ENCODE results near the gene CYP2U1. TPM values are rescaled to one million over a fixed set of nuclear protein-coding genes. Genes with fewer than 3 reads are reported as not detected.
A peak's percentile ranks its signal among the peaks of the same experiment; 100 is the strongest.

Gene CYP2U1
- total RNA-seq = 1 to 10 TPM; 1.5 to 1.8 TPM

GRCh38 chr4:107930821-107931774, at the start of gene CYP2U1:
TSS of gene CYP2U1 (plus strand) at chr4:107931549. CDS start at chr4:107931644, 95 bp downstream.
- peaks cover 3% of the 10 kb centered on the region for H3K36me3 Mint-ChIP-seq (ENCODE audit: low read depth)
- DNase-seq = peak; percentile 78
- CTCF ChIA-PET = interaction anchor here (0.7 to 1.4 kb wide), 2 partner anchors 173 to 210 kb away, joined by 3 to 4 read pairs; no protein-coding TSS in a partner anchor
- no peaks in the 10 kb centered on the region for H3K9me3 Mint-ChIP-seq
- no peak within 1 kb of the TSS for H3K27ac Mint-ChIP-seq
- intact Hi-C loops (cut with micrococcal nuclease) = loop anchor here (1.0 to 2.0 kb wide), 5 partner anchors 8 to 689 kb away; partner anchors contain the start of genes HADH, PAPSS1 and RPL34
- H3K27me3 Mint-ChIP-seq (ENCODE audit: low read depth) = no peaks in the 10 kb centered on the region
- peak within 1 kb of the TSS; percentile 83 for H3K4me3 Mint-ChIP-seq
- peaks cover 15% of the 10 kb centered on the region for H3K4me1 Mint-ChIP-seq (ENCODE audit: low read depth)

GRCh38 chr4:107885865-107886264, 45.5 kb upstream of the CYP2U1 start:
- intact Hi-C loops (cut with micrococcal nuclease) = no loop called here
- H3K4me1 Mint-ChIP-seq (ENCODE audit: low read depth) = no peaks in the 10 kb centered on the region
- no peak overlapping the region for H3K4me3 Mint-ChIP-seq
- H3K27me3 Mint-ChIP-seq (ENCODE audit: low read depth) = peaks cover 6% of the 10 kb centered on the region
- CTCF ChIA-PET = no interaction called here
- H3K9me3 Mint-ChIP-seq = peaks cover 10% of the 10 kb centered on the region
- no peaks in the 10 kb centered on the region for H3K36me3 Mint-ChIP-seq (ENCODE audit: low read depth)
- H3K27ac Mint-ChIP-seq = no peak overlapping the region
- DNase-seq = no peak

GRCh38 chr4:107888237-107888636, 43.1 kb upstream of the CYP2U1 start:
- no peak overlapping the region for H3K27ac Mint-ChIP-seq
- H3K27me3 Mint-ChIP-seq (ENCODE audit: low read depth) = peaks cover 3% of the 10 kb centered on the region
- H3K9me3 Mint-ChIP-seq = peaks cover 10% of the 10 kb centered on the region
- no peaks in the 10 kb centered on the region for H3K36me3 Mint-ChIP-seq (ENCODE audit: low read depth)
- H3K4me3 Mint-ChIP-seq = no peak overlapping the region
- no peaks in the 10 kb centered on the region for H3K4me1 Mint-ChIP-seq (ENCODE audit: low read depth)
- intact Hi-C loops (cut with micrococcal nuclease) = no loop called here
- peak; percentile 23 for DNase-seq
- CTCF ChIA-PET = interaction anchor here (0.9 to 1.9 kb wide), 2 partner anchors 25 to 130 kb away, joined by 3 to 4 read pairs; no protein-coding TSS in a partner anchor

GRCh38 chr4:107890779-107891178, 40.6 kb upstream of the CYP2U1 start:
- H3K27ac Mint-ChIP-seq = no peak overlapping the region
- H3K9me3 Mint-ChIP-seq = peaks cover 10% of the 10 kb centered on the region
- no peak overlapping the region for H3K4me3 Mint-ChIP-seq
- no peak for DNase-seq
- intact Hi-C loops (cut with micrococcal nuclease) = no loop called here
- peaks cover 12% of the 10 kb centered on the region for H3K27me3 Mint-ChIP-seq (ENCODE audit: low read depth)
- CTCF ChIA-PET = no interaction called here
- H3K4me1 Mint-ChIP-seq (ENCODE audit: low read depth) = peaks cover 2% of the 10 kb centered on the region
- H3K36me3 Mint-ChIP-seq (ENCODE audit: low read depth) = no peaks in the 10 kb centered on the region

GRCh38 chr4:107891299-107891698, 40.0 kb upstream of the CYP2U1 start:
- intact Hi-C loops (cut with micrococcal nuclease) = no loop called here
- Mint-ChIP-seq H3K27me3 (ENCODE audit: low read depth) (peaks cover 13% of the 10 kb centered on the region), H3K36me3 (ENCODE audit: low read depth) (no peaks in the 10 kb centered on the region), H3K4me3 (no peak overlapping the region), H3K27ac (no peak overlapping the region), H3K4me1 (ENCODE audit: low read depth) (peaks cover 6% of the 10 kb centered on the region), H3K9me3 (peaks cover 8% of the 10 kb centered on the region)
- no peak for DNase-seq
- CTCF ChIA-PET = no interaction called here

GRCh38 chr4:107893171-107894137, 37.9 kb upstream of the CYP2U1 start:
- H3K4me1 Mint-ChIP-seq (ENCODE audit: low read depth) = peaks cover 16% of the 10 kb centered on the region
- peaks cover 5% of the 10 kb centered on the region for H3K9me3 Mint-ChIP-seq
- CTCF ChIA-PET = interaction anchor here (0.6 kb wide), 1 partner anchor 9 kb away, joined by 3 read pairs; no protein-coding TSS in a partner anchor
- H3K27ac Mint-ChIP-seq = no peak overlapping the region
- intact Hi-C loops (cut with micrococcal nuclease) = no loop called here
- H3K27me3 Mint-ChIP-seq (ENCODE audit: low read depth) = peaks cover 13% of the 10 kb centered on the region
- no peaks in the 10 kb centered on the region for H3K36me3 Mint-ChIP-seq (ENCODE audit: low read depth)
- no peak overlapping the region for H3K4me3 Mint-ChIP-seq
- no peak for DNase-seq

- intact Hi-C loops (cut with micrococcal nuclease) = no loop called here
- peaks cover 3% of the 10 kb centered on the region for H3K9me3 Mint-ChIP-seq
- H3K36me3 Mint-ChIP-seq (ENCODE audit: low read depth) = no peaks in the 10 kb centered on the region
- peaks cover 16% of the 10 kb centered on the region for H3K27me3 Mint-ChIP-seq (ENCODE audit: low read depth)
- no peak overlapping the region for H3K4me3 Mint-ChIP-seq
- CTCF ChIA-PET = no interaction called here
- no peak for DNase-seq
- peaks cover 16% of the 10 kb centered on the region for H3K4me1 Mint-ChIP-seq (ENCODE audit: low read depth)
- no peak overlapping the region for H3K27ac Mint-ChIP-seq
Observed at GRCh38 chr4:107894138-107894603, 37.2 kb upstream of the CYP2U1 start.

- Mint-ChIP-seq H3K27me3 (ENCODE audit: low read depth) (peaks cover 30% of the 10 kb centered on the region), H3K4me1 (ENCODE audit: low read depth) (peaks cover 16% of the 10 kb centered on the region), H3K9me3 (no peaks in the 10 kb centered on the region), H3K4me3 (no peak overlapping the region), H3K36me3 (ENCODE audit: low read depth) (no peaks in the 10 kb centered on the region), H3K27ac (no peak overlapping the region)
- peak; percentile 39 for DNase-seq
- CTCF ChIA-PET = interaction anchor here (0.5 to 1.2 kb wide), 2 partner anchors 140 to 212 kb away, joined by 3 read pairs; no protein-coding TSS in a partner anchor
- intact Hi-C loops (cut with micrococcal nuclease) = loop anchor here (1.0 to 2.0 kb wide), 4 partner anchors 34 to 71 kb away; partner anchors contain the start of genes CYP2U1 and SGMS2
Observed at GRCh38 chr4:107896158-107896645, 35.1 kb upstream of the CYP2U1 start.

- Mint-ChIP-seq H3K4me1 (ENCODE audit: low read depth) (peaks cover 16% of the 10 kb centered on the region), H3K27me3 (ENCODE audit: low read depth) (peaks cover 31% of the 10 kb centered on the region), H3K36me3 (ENCODE audit: low read depth) (no peaks in the 10 kb centered on the region), H3K4me3 (no peak overlapping the region), H3K9me3 (no peaks in the 10 kb centered on the region), H3K27ac (no peak overlapping the region)
- CTCF ChIA-PET = no interaction called here
- intact Hi-C loops (cut with micrococcal nuclease) = loop anchor here (1.0 to 2.0 kb wide), 5 partner anchors 27 to 72 kb away; partner anchors contain the start of genes CYP2U1 and SGMS2
- no peak for DNase-seq
Observed at GRCh38 chr4:107896646-107897045, 34.7 kb upstream of the CYP2U1 start.

- DNase-seq = no peak
- Mint-ChIP-seq H3K36me3 (ENCODE audit: low read depth) (no peaks in the 10 kb centered on the region), H3K4me1 (ENCODE audit: low read depth) (peaks cover 16% of the 10 kb centered on the region), H3K4me3 (no peak overlapping the region), H3K27ac (no peak overlapping the region), H3K9me3 (no peaks in the 10 kb centered on the region), H3K27me3 (ENCODE audit: low read depth) (peaks cover 38% of the 10 kb centered on the region)
- intact Hi-C loops (cut with micrococcal nuclease) = loop anchor here (1.0 to 2.0 kb wide), 4 partner anchors 25 to 73 kb away; partner anchors contain the start of genes CYP2U1 and SGMS2
- CTCF ChIA-PET = interaction anchor here (0.7 to 1.0 kb wide), 3 partner anchors 15 to 163 kb away, joined by 3 to 4 read pairs (median 3); no protein-coding TSS in a partner anchor
Observed at GRCh38 chr4:107897823-107898222, 33.5 kb upstream of the CYP2U1 start.

- H3K36me3 Mint-ChIP-seq (ENCODE audit: low read depth) = no peaks in the 10 kb centered on the region
- intact Hi-C loops (cut with micrococcal nuclease) = no loop called here
- peaks cover 32% of the 10 kb centered on the region for H3K27me3 Mint-ChIP-seq (ENCODE audit: low read depth)
- H3K4me1 Mint-ChIP-seq (ENCODE audit: low read depth) = peaks cover 16% of the 10 kb centered on the region
- H3K9me3 Mint-ChIP-seq = peaks cover 8% of the 10 kb centered on the region
- H3K27ac Mint-ChIP-seq = no peak overlapping the region
- DNase-seq = no peak
- CTCF ChIA-PET = no interaction called here
- H3K4me3 Mint-ChIP-seq = no peak overlapping the region
Observed at GRCh38 chr4:107900067-107900466, 31.3 kb upstream of the CYP2U1 start.

Measured in activated naive CD4-positive, alpha-beta T cell treated with anti-CD3 and anti-CD28 coated beads for 36 hours (primary cell).